Natural killer cell (primary cell): ENCODE measurements around the gene METTL17. TPM values are rescaled to one million over a fixed set of nuclear protein-coding genes. Genes with fewer than 3 reads are reported as not detected.

Experiments
- ATAC-seq, 3 donors: fragments of 150-1000 bp in 2 of 3; fragments of 200-7000 bp in 1 of 3; cut with Tn5 transposase; 1 replicate in 1 of 3; 2 replicates in 2 of 3; pipeline ENCODE4 v1.10.0; 2021; ENCODE audit warnings: mild to moderate bottlenecking in 2 of 3, moderate library complexity in 2 of 3
- DNase-seq, 2 donors: peaks; one replicate each; pipeline versions ENCODE4 v3.0.0 to v3.0.0-alpha.2; 2013 to 2021; ENCODE audit warnings: mixed read lengths in 1 of 2
- H3K27ac ChIP-seq: one replicate; pipeline ENCODE4 v1.5.1; 2013; ENCODE audit warnings: mild to moderate bottlenecking, low read length
- H3K27me3 ChIP-seq: one replicate; pipeline ENCODE4 v1.6.1; 2013; ENCODE audit warnings: low read length; ENCODE audit not compliant: control insufficient read depth, insufficient read depth
- H3K36me3 ChIP-seq: one replicate; pipeline ENCODE4 v1.6.1; 2013; ENCODE audit warnings: low read length; ENCODE audit not compliant: control insufficient read depth, insufficient read depth
- H3K4me1 ChIP-seq: one replicate; pipeline ENCODE4 v1.6.1; 2013; ENCODE audit warnings: low read length; ENCODE audit not compliant: control insufficient read depth, insufficient read depth
- H3K4me3 ChIP-seq: one replicate; pipeline ENCODE4 v1.5.1; 2013; ENCODE audit warnings: low read length
- H3K9me3 ChIP-seq: one replicate; pipeline ENCODE4 v1.6.1; 2013; ENCODE audit warnings: low read length; ENCODE audit not compliant: control insufficient read depth, insufficient read depth
- H3K27ac Mint-ChIP-seq, 2 donors: one replicate each; pipeline ENCODE4 v1.8.0; 2022; ENCODE audit warnings: mild to moderate bottlenecking in 2 of 2, mixed read lengths in 2 of 2, moderate library complexity in 1 of 2
- H3K27me3 Mint-ChIP-seq, 2 donors: one replicate each; pipeline ENCODE4 v1.8.0; 2022; ENCODE audit warnings: low read depth in 2 of 2, mixed read lengths in 2 of 2
- H3K36me3 Mint-ChIP-seq: one replicate; pipeline ENCODE4 v1.8.0; 2022; ENCODE audit warnings: mixed read lengths
- H3K4me1 Mint-ChIP-seq, 2 donors: one replicate each; pipeline ENCODE4 v1.8.0; 2022; ENCODE audit warnings: mixed read lengths in 2 of 2
- H3K4me3 Mint-ChIP-seq: one replicate; pipeline ENCODE4 v1.8.0; 2022; ENCODE audit warnings: mild to moderate bottlenecking, moderate library complexity, mixed read lengths
- H3K9me3 Mint-ChIP-seq, 2 donors: one replicate each; pipeline ENCODE4 v1.8.0; 2022; ENCODE audit warnings: mixed read lengths in 2 of 2
- WGBS: methylation state at CpG from one replicate; pipeline ENCODE4 v1.1.7; 2013; ENCODE audit warnings: missing lambda C conversion rate; ENCODE audit not compliant: insufficient coverage; 5-methylcytosine and 5-hydroxymethylcytosine counted together
- intact Hi-C: fragments of 100-400 bp; cut with micrococcal nuclease; formaldehyde crosslinking; loops from one replicate; pipeline ENCODE4 v1.14.2; 2022
- total RNA-seq, 4 donors: library from RNA; stranded (reverse); fragments of 120-200 nt in 1 of 4; gene quantifications; one replicate each; pipeline versions ENCODE4 v1.2.3 to v1.2.4, GENCODE V29; 2013 to 2022
- TF ChIP-seq, protein P1 (sequence below): fragments of 200-600 bp; IDR thresholded peaks from one replicate; pipeline ENCODE4 v1.8.0; 2022; ENCODE audit warnings: antibody characterized with exemption

The METTL17 gene
- total RNA-seq, 3 donors from 2014 or later (not counting 1 experiment from before 2014, with no cell fraction given), result 62.8 to 79.2 (median 74.1) TPM

GRCh38 chr14:20986811-20987210 lies 3.0 kb upstream of the METTL17 start:
- Mint-ChIP-seq H3K4me3 (no peak overlapping the region), H3K9me3 (no peaks in the 10 kb centered on the region), H3K4me1 (peaks cover 19 to 20% of the 10 kb centered on the region in 2 donors), H3K27ac (no peak overlapping the region), H3K27me3 (peaks cover 6 to 22% of the 10 kb centered on the region in 2 donors), H3K36me3 (no peaks in the 10 kb centered on the region)
- Histone ChIP-seq H3K9me3 (no peaks in the 10 kb centered on the region), H3K27ac (no peak overlapping the region), H3K4me3 (no peak overlapping the region), H3K27me3 (no peaks in the 10 kb centered on the region), H3K36me3 (peaks cover under 1% of the 10 kb centered on the region), H3K4me1 (peaks cover 16% of the 10 kb centered on the region)
- TF ChIP-seq, protein P1, sequence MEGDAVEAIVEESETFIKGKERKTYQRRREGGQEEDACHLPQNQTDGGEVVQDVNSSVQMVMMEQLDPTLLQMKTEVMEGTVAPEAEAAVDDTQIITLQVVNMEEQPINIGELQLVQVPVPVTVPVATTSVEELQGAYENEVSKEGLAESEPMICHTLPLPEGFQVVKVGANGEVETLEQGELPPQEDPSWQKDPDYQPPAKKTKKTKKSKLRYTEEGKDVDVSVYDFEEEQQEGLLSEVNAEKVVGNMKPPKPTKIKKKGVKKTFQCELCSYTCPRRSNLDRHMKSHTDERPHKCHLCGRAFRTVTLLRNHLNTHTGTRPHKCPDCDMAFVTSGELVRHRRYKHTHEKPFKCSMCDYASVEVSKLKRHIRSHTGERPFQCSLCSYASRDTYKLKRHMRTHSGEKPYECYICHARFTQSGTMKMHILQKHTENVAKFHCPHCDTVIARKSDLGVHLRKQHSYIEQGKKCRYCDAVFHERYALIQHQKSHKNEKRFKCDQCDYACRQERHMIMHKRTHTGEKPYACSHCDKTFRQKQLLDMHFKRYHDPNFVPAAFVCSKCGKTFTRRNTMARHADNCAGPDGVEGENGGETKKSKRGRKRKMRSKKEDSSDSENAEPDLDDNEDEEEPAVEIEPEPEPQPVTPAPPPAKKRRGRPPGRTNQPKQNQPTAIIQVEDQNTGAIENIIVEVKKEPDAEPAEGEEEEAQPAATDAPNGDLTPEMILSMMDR, result no peak
- ATAC-seq (no peak), DNase-seq (no peak)
- intact Hi-C loops, result no loop called here
- 66% methylated on average over 2 of the region's 2 CpGs for WGBS

- Histone ChIP-seq H3K4me3 (peak overlapping the region; percentile 74), H3K4me1 (peaks cover 16% of the 10 kb centered on the region), H3K36me3 (peaks cover 18% of the 10 kb centered on the region), H3K27ac (peak overlapping the region; percentile 58), H3K9me3 (no peaks in the 10 kb centered on the region), H3K27me3 (no peaks in the 10 kb centered on the region)
- intact Hi-C loops, result no loop called here
- ATAC-seq (no peak), DNase-seq (peak in 1 of 2 donors; percentile 18)
- TF ChIP-seq, protein P1, result no peak
- Mint-ChIP-seq H3K27ac (no peak overlapping the region), H3K27me3 (peaks cover 0 to 7% of the 10 kb centered on the region in 2 donors), H3K36me3 (no peaks in the 10 kb centered on the region), H3K9me3 (no peaks in the 10 kb centered on the region), H3K4me3 (no peak overlapping the region), H3K4me1 (peaks cover 22 to 27% of the 10 kb centered on the region in 2 donors)
- WGBS, result 82% methylated on average over 15 of the region's 15 CpGs
These were observed 886 bp upstream of the METTL17 start for GRCh38 chr14:20988717-20989470.

DNA sequence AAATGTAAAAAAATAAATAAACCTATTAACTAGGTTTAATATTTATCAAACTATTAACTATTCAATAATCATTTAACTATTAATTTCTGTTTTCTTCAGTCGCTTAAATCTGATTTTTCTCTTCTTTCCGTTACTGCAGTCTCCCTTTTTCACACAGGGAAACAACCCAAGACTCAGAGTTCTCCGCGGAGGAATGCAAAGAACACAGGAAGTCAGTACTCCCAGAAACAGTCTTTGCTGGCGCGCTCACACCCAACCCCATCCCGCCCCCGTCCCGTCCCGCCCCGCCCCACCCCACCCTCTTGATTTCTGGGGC lies 351 bp upstream of the METTL17 start:
- peaks cover 16% of the 10 kb centered on the region for H3K4me1 ChIP-seq
- peaks cover 22 to 28% of the 10 kb centered on the region in 2 donors for H3K4me1 Mint-ChIP-seq
- 3% methylated on average over 6 of the region's 11 CpGs for WGBS

More for the DNA sequence above, 351 bp upstream of the METTL17 start:
- Histone ChIP-seq H3K27me3 (no peaks in the 10 kb centered on the region), H3K9me3 (no peaks in the 10 kb centered on the region), H3K27ac (peak overlapping the region; percentile 58), H3K4me3 (peak overlapping the region; percentile 74), H3K36me3 (peaks cover 23% of the 10 kb centered on the region)
- Mint-ChIP-seq H3K9me3 (no peaks in the 10 kb centered on the region), H3K4me3 (peak overlapping the region; percentile 91), H3K27ac (peak overlapping the region; percentile 78 to 88), H3K27me3 (peaks cover 0 to 2% of the 10 kb centered on the region in 2 donors), H3K36me3 (peaks cover under 1% of the 10 kb centered on the region)
- intact Hi-C loops, result no loop called here
- TF ChIP-seq, protein P1, result no peak
- no peak for ATAC-seq
- no peak for DNase-seq
